Right cardiac atrium (tissue), 5 donors: ENCODE measurements around the gene ACVR2A. TPM values are rescaled to one million over a fixed set of nuclear protein-coding genes. Genes with fewer than 3 reads are reported as not detected.

ENCODE experiments used
- ATAC-seq, 2 donors: fragments of 200-7000 bp; cut with Tn5 transposase; one replicate each; pipeline versions ENCODE4 v1.8.0 to v1.9.1; 2020; ENCODE audit warnings: moderate library complexity in 2 of 2, mild to moderate bottlenecking in 1 of 2
- DNase-seq, 3 donors: peaks; one replicate each; pipeline ENCODE4 v3.0.0-alpha.2; 2020
- H3K27ac ChIP-seq: one replicate; pipeline ENCODE4 v1.5.1; 2013; ENCODE audit warnings: mild to moderate bottlenecking, low read length, control low read depth, moderate library complexity
- H3K27me3 ChIP-seq: one replicate; pipeline ENCODE4 v1.6.1; 2013; ENCODE audit not compliant: control insufficient read depth, insufficient read depth
- H3K4me1 ChIP-seq: one replicate; pipeline ENCODE4 v1.6.1; 2013; ENCODE audit warnings: low read length; ENCODE audit not compliant: control insufficient read depth, insufficient read depth
- H3K4me3 ChIP-seq: one replicate; pipeline ENCODE4 v1.5.1; 2013; ENCODE audit warnings: low read length, control low read depth
- H3K9me3 ChIP-seq: one replicate; pipeline ENCODE4 v1.6.1; 2013; ENCODE audit warnings: low read length; ENCODE audit not compliant: control insufficient read depth
- WGBS: extraction: QIAGEN DNeasy Blood & Tissue Kit; methylation state at CpG from one replicate; pipeline ENCODE4 v1.1.7; 2013; 5-methylcytosine and 5-hydroxymethylcytosine counted together
- intact Hi-C, 4 donors: fragments of 100-400 bp; cut with DNase I; formaldehyde crosslinking; loops; one replicate each; pipeline versions ENCODE4 v1.11.0 to v1.14.0; 2022 to 2023
- polyA plus RNA-seq: library from polyadenylated mRNA; stranded (reverse); fragments of 200-250 nt; gene quantifications from one replicate; pipeline ENCODE4 v1.2.3, GENCODE V29; 2013
- total RNA-seq, 4 donors: library from RNA; stranded (reverse); fragmentation: NEBNext Ultra II Directional; extraction: Animal tissue kit (Norgen Biotek cat#: 25700); gene quantifications; one replicate each; pipeline ENCODE4 v1.2.1, GENCODE V29; 2021
- donor health status: healthy with polysubstance abuse.
- donor health status: DM: no; HTN: yes; CAD: no.
- donor health status: DM: no; HTN: no; CAD: no.
- donor health status: DM: no; HTN: yes; CAD: no; lungs with severe emphysema.
- donor health status: DM: yes; HTN: yes; CAD: no.

ACVR2A gene
- total and polyA plus RNA-seq, 5 donors, result 3.3 to 14.8 (median 13.7) TPM

DNA sequence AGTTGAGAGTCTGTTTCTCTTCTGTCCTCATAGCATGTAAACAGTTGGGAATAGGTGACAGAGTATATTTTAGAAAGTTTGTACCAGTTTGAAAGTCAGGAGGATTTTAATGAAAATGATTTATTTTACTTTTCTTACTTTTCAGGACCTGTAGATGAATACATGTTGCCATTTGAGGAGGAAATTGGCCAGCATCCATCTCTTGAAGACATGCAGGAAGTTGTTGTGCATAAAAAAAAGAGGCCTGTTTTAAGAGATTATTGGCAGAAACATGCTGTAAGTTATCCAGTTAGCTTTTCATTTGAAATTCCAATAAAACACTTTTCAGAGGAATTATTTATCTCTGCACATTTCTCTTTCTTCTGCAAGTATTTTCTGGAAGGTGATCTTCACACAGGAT is 81.1 kb downstream of the ACVR2A start:
- intact Hi-C loops, result no loop called here
- DNase-seq, result no peak
- Histone ChIP-seq H3K9me3 (no peaks in the 10 kb centered on the region), H3K27ac (no peak overlapping the region), H3K27me3 (no peaks in the 10 kb centered on the region), H3K4me3 (no peak overlapping the region), H3K4me1 (no peaks in the 10 kb centered on the region)
- ATAC-seq, result no peak

DNA sequence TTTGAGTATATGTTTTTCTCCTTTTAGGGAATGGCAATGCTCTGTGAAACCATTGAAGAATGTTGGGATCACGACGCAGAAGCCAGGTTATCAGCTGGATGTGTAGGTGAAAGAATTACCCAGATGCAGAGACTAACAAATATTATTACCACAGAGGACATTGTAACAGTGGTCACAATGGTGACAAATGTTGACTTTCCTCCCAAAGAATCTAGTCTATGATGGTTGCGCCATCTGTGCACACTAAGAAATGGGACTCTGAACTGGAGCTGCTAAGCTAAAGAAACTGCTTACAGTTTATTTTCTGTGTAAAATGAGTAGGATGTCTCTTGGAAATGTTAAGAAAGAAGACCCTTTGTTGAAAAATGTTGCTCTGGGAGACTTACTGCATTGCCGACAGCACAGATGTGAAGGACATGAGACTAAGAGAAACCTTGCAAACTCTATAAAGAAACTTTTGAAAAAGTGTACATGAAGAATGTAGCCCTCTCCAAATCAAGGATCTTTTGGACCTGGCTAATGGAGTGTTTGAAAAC is 82.3 kb downstream of the ACVR2A start:
- no peaks in the 10 kb centered on the region for H3K9me3 ChIP-seq
- ATAC-seq, result no peak
- intact Hi-C loops, result no loop called here

DNA sequence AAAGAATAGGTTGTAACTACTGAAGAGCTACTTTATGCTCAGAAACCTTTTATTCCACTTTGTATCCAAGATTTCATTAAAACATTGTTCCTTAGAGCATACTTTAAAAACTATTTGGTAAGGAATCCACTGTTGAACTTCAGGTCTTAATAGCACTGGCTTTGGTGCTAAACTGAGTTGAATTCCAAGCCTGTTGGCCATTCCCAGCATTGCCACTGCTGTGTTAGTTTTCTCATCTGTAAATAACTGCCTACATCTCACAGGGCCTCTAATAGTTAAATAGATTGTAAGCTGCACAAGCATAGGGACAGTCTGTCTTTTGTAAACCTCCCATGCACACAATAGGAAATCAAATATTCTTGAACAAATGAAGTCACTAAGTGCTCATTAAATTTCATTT is 89.1 kb downstream of the ACVR2A start:
- ATAC-seq (no peak), DNase-seq (no peak)
- no peaks in the 10 kb centered on the region for H3K9me3 ChIP-seq
- no peaks in the 10 kb centered on the region for H3K4me1 ChIP-seq
- no peak overlapping the region for H3K4me3 ChIP-seq
- no peak overlapping the region for H3K27ac ChIP-seq
- intact Hi-C loops, result loop anchor here in 2 of 4 donors (10.0 kb wide), 2 partner anchors 571 to 1051 kb away; no protein-coding TSS in a partner anchor
- H3K27me3 ChIP-seq, result no peaks in the 10 kb centered on the region

More for the DNA sequence above, 82.3 kb downstream of the ACVR2A start:
- H3K4me3 ChIP-seq, result no peak overlapping the region
- DNase-seq, result no peak
- H3K4me1 ChIP-seq, result no peaks in the 10 kb centered on the region
- H3K27me3 ChIP-seq, result no peaks in the 10 kb centered on the region
- 97% methylated on average over 4 of the region's 4 CpGs for WGBS
- H3K27ac ChIP-seq, result no peak overlapping the region

DNA sequence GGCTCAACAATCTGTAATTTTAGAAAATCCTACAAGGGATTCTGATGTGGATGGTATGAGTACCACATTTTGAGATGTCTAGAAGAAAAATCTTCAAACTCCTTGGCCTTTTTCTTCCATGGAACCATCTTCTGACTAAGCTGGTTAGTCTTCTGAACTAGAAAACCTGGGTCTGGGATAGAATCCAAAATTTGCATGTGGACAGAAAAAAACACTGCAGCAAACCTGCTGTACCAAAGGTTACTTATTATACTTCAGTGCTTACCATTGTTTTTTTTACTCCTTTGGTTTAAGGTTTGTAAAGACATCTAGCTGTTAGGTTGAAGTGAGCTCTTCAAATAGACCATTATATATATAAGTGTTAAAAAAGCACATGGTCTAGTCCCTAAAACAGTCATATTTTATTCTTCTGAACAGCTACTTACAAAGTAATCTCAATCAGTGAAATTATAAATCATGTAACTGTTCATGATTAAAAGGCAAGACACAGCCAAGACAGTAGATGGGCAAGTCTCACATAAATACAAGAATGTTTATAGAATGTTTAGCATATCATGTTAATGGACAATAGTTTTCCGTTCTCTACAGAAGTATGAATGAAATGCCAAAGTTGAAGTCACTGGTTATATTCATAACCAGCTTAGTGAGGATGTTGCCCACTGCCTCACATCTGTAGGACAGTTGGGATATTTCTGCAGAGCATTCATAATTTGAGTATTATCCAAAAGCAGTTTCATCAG is 90.2 kb downstream of the ACVR2A start:
- no peak for ATAC-seq
- no peaks in the 10 kb centered on the region for H3K9me3 ChIP-seq
- no peak overlapping the region for H3K4me3 ChIP-seq
- intact Hi-C loops, result loop anchor here in 2 of 4 donors (10.0 kb wide), 2 partner anchors 570 to 1050 kb away; no protein-coding TSS in a partner anchor
- 74% methylated on average over 1 of the region's 1 CpG for WGBS
- no peaks in the 10 kb centered on the region for H3K27me3 ChIP-seq
- no peaks in the 10 kb centered on the region for H3K4me1 ChIP-seq
- H3K27ac ChIP-seq, result no peak overlapping the region
- DNase-seq, result no peak

DNA sequence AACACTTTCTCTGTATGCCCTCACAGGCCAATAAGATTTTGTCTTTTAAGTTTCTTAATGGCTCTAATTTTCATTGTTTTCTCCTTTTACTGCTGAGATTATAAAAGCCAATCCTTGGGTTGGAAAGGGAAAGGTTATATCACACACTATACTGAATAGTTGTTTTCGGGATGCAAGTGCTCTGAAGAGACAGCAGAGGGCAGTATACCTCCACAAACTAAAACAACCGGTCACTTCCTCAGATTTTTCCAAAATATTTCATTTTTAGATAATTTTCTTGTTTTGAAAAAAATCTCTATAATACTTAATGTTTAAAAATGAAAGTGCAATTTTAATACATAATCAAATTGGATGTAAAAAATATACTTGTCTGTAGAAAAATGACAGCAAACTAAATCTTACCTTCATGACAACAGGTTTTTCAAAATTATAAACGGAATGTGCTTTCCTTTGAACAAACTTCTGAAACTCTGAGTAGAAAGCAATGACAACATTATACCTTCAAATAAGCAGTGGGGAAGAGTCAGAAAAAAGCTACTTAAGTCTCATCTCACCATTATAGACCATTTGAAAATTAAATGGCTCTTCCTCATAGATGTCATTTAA is 93.0 kb downstream of the ACVR2A start:
- Histone ChIP-seq H3K9me3 (no peaks in the 10 kb centered on the region), H3K27ac (no peak overlapping the region), H3K4me3 (no peak overlapping the region), H3K4me1 (no peaks in the 10 kb centered on the region), H3K27me3 (no peaks in the 10 kb centered on the region)
- peak; percentile 45 to 56 for ATAC-seq
- intact Hi-C loops, result loop anchor here in 2 of 4 donors (10.0 kb wide), 2 partner anchors 567 to 1047 kb away; no protein-coding TSS in a partner anchor
- DNase-seq, result no peak
- WGBS, result 37% methylated on average over 3 of the region's 3 CpGs

DNA sequence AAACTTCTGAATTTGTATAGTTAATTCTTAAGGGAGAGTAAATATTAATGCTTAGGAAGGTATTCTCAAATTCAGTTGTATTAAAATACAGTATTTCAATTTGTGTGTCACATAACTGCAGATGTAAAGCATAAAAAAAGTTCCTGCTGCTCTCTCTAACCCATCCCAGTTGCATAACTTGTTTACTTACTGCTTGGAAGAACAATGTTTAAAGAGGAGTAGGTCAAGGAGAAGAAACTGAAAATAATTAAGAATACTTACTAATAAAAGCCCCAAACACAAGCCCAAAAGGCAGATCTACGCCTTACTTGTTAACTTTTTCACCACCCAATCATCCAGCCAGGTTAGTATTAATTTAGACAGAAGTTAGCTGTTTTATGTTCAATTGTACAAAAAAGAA is 94.5 kb downstream of the ACVR2A start:
- WGBS, result 90% methylated on average over 1 of the region's 1 CpG
- no peak for DNase-seq
- no peaks in the 10 kb centered on the region for H3K9me3 ChIP-seq
- no peak for ATAC-seq
- intact Hi-C loops, result loop anchor here in 2 of 4 donors (10.0 kb wide), 2 partner anchors 565 to 1045 kb away; no protein-coding TSS in a partner anchor
- no peak overlapping the region for H3K27ac ChIP-seq
- H3K4me1 ChIP-seq, result no peaks in the 10 kb centered on the region
- no peaks in the 10 kb centered on the region for H3K27me3 ChIP-seq
- H3K4me3 ChIP-seq, result no peak overlapping the region

DNA sequence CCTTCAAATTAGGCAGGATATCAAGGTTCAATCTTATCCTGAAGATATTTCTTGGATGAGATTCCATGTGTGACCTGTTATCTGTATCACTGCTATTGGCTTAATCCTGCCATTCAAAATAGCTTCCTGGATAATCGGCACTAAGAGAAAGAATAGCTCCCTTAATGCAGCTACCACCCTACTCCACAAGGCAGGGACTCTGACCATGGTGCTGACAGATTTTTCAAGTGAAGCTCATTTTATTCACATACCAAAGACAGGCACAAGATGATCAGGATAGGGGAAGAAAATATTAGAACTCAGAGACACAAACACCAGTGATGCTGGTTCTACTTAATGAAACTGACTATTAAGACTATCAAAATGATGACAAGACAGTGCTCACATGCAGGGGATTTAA is 100.8 kb downstream of the ACVR2A start:
- no peak overlapping the region for H3K4me3 ChIP-seq
- no peaks in the 10 kb centered on the region for H3K27me3 ChIP-seq
- H3K4me1 ChIP-seq, result no peaks in the 10 kb centered on the region
- no peak overlapping the region for H3K27ac ChIP-seq
- no peaks in the 10 kb centered on the region for H3K9me3 ChIP-seq
- no peak for ATAC-seq
- intact Hi-C loops, result loop anchor here in 1 of 4 donors (10.0 kb wide), 1 partner anchor 559 kb away; no protein-coding TSS in a partner anchor
- DNase-seq, result no peak
- WGBS, result 23% methylated on average over 1 of the region's 1 CpG

DNA sequence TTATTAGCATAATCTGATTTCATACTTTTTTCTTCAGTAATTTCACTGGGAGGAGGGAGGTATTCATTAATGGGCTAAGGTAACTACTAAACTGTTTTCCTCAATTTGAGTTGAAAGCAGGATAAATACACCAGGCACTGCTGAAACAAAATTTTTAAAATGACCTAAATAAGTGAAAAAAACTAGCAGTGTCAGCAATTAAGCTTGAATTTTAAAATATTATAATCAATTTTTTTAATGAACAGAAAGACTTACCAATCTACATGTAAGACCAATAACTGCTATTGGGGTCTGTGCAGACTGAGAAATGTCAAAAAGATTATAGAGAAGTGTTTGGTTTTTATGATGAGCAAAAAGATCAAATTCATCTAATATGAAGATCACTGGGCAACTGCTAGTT is 107.3 kb downstream of the ACVR2A start:
- ATAC-seq, result no peak
- H3K9me3 ChIP-seq, result no peaks in the 10 kb centered on the region
- H3K4me3 ChIP-seq, result no peak overlapping the region
- H3K4me1 ChIP-seq, result no peaks in the 10 kb centered on the region
- H3K27me3 ChIP-seq, result no peaks in the 10 kb centered on the region
- DNase-seq, result no peak
- H3K27ac ChIP-seq, result no peak overlapping the region
- intact Hi-C loops, result no loop called here

DNA sequence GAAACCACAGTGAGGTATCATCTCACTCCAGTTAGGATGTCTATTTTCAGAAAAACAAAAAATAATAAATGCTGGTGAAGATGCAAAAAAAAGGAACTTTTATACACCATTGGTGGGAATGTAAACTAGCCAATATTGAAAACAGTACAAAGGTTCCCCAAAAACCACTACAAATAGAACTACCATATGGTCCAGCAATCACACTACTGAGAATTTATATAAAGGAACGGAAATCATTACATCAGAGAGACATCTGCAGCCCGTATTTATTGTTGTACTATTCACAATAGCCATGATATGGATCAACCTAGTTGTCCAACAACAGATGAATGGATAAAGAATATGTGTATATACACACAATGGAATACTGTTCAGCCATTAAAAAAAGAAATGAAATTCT is 123.7 kb downstream of the ACVR2A start:
- no peaks in the 10 kb centered on the region for H3K9me3 ChIP-seq
- no peak for ATAC-seq
- WGBS, result 93% methylated on average over 2 of the region's 2 CpGs
- DNase-seq, result no peak
- H3K4me3 ChIP-seq, result no peak overlapping the region
- intact Hi-C loops, result no loop called here
- no peaks in the 10 kb centered on the region for H3K4me1 ChIP-seq
- H3K27ac ChIP-seq, result no peak overlapping the region
- no peaks in the 10 kb centered on the region for H3K27me3 ChIP-seq

DNA sequence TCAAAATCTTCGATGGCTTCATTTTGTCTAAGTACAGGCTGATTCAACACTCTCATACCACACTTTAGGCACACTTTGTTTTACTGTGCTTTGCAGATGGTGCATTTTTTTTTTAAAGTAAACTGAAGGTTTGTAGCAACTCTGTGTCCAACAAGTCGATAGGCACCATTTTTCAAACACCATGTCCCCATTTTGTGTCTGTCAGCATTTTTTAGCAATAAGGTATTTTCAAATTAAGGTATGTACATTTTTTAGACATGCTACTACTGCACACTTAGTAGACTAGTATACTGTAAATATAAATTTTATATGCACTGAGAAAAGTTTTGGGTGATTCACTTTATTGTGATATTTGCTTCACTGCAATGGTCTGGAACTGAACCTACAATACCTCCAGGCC is 131.3 kb downstream of the ACVR2A start:
- 91% methylated on average over 2 of the region's 2 CpGs for WGBS
- peaks cover 8% of the 10 kb centered on the region for H3K4me1 ChIP-seq
- H3K4me3 ChIP-seq, result no peak overlapping the region
- ATAC-seq (no peak), DNase-seq (no peak)
- H3K27ac ChIP-seq, result no peak overlapping the region
- intact Hi-C loops, result no loop called here
- no peaks in the 10 kb centered on the region for H3K27me3 ChIP-seq
- no peaks in the 10 kb centered on the region for H3K9me3 ChIP-seq

DNA sequence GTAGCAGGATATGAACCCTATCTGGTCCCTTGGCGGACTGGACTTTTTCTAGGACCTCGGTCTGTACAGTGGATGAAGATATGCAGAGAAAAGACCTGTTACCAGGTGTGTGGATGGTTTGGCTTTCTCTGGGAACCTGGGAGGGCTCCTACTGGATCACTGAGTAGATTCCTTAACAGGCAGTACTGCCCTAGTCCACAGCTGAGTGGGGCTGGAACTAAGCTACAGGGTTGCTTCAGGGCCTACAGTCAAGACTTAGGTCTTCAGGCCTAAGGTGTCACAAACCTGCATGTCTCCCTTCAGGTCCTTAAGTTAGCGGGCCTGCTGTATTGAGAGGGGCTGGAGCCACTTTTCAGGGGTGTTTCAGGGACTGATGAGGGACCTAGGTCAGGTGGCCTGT is 132.8 kb downstream of the ACVR2A start:
- intact Hi-C loops, result no loop called here
- Histone ChIP-seq H3K4me1 (peaks cover 8% of the 10 kb centered on the region), H3K27ac (no peak overlapping the region), H3K4me3 (no peak overlapping the region), H3K9me3 (no peaks in the 10 kb centered on the region), H3K27me3 (no peaks in the 10 kb centered on the region)
- ATAC-seq (peak in 1 of 2 donors; percentile 13), DNase-seq (no peak)
- WGBS, result over 99% methylated on average over 3 of the region's 3 CpGs
